ENCODE measurements around the gene KCNS1. TPM values are rescaled to one million over a fixed set of nuclear protein-coding genes. Genes with fewer than 3 reads are reported as not detected.

The KCNS1 gene
- total and polyA plus RNA-seq, 2 donors (not counting 1 experiment from before 2014, with no cell fraction given): 0.33 to 0.50 TPM

- peak; percentile 9 to 90 for DNase-seq (ENCODE audit: low read depth in 2 of 2)
- peaks cover under 1% of the 10 kb centered on the region for H3K27me3 ChIP-seq (ENCODE audit: control insufficient read depth, insufficient read depth, low read length)
- no peaks in the 10 kb centered on the region for H3K79me2 ChIP-seq (ENCODE audit: control insufficient read depth, insufficient read depth, low read length)
- no peaks in the 10 kb centered on the region for H3K4me1 ChIP-seq (ENCODE audit: control insufficient read depth, extremely low read depth, insufficient read depth, low read length)
- H3K27ac ChIP-seq (ENCODE audit: insufficient read depth, low read length): no peak overlapping the region
- TF ChIP-seq CTCF (conservative IDR thresholded peaks at IDR 0.05 in 1 of 2, IDR thresholded peaks at IDR 0.05 in 1 of 2; ENCODE audit: low read depth in 1 of 2, low read length in 2 of 2): no peak
- no peak for TF ChIP-seq EZH2 (IDR thresholded peaks at IDR 0.05; ENCODE audit: low read length, missing control alignments)
- no peaks in the 10 kb centered on the region for H3K9me3 ChIP-seq (ENCODE audit: control insufficient read depth, insufficient read depth, low read depth, low read length)
- no peaks in the 10 kb centered on the region for H4K20me1 ChIP-seq (ENCODE audit: control insufficient read depth, extremely low read depth, insufficient read depth, low read length)
- H3K4me3 ChIP-seq (replicated peaks in 1 of 4; ENCODE audit: control extremely low read depth in 1 of 4, insufficient read depth in 1 of 4, low read depth in 3 of 4, low read length in 4 of 4): no peak overlapping the region
- H3K36me3 ChIP-seq (ENCODE audit: control insufficient read depth, insufficient read depth, low read length): no peaks in the 10 kb centered on the region
- no peak overlapping the region for H3K4me2 ChIP-seq (ENCODE audit: extremely low read depth, insufficient read depth, low read length)
- no peak overlapping the region for H3K9ac ChIP-seq (ENCODE audit: insufficient read depth, low read length)
- H2AFZ ChIP-seq (ENCODE audit: low read length): no peak overlapping the region
Observed at GRCh38 chr20:45104786-45105185, 3.9 kb upstream of the KCNS1 start.

- no peaks in the 10 kb centered on the region for H3K79me2 ChIP-seq (ENCODE audit: control insufficient read depth, insufficient read depth, low read length)
- H3K27ac ChIP-seq (ENCODE audit: insufficient read depth, low read length): no peak overlapping the region
- H3K4me3 ChIP-seq (replicated peaks in 1 of 4; ENCODE audit: control extremely low read depth in 1 of 4, insufficient read depth in 1 of 4, low read depth in 3 of 4, low read length in 4 of 4): no peak overlapping the region
- no peaks in the 10 kb centered on the region for H4K20me1 ChIP-seq (ENCODE audit: control insufficient read depth, extremely low read depth, insufficient read depth, low read length)
- TF ChIP-seq CTCF (conservative IDR thresholded peaks at IDR 0.05 in 1 of 2, IDR thresholded peaks at IDR 0.05 in 1 of 2; ENCODE audit: low read depth in 1 of 2, low read length in 2 of 2) (no peak), EZH2 (IDR thresholded peaks at IDR 0.05; ENCODE audit: low read length, missing control alignments) (no peak)
- H3K9me3 ChIP-seq (ENCODE audit: control insufficient read depth, insufficient read depth, low read depth, low read length): no peaks in the 10 kb centered on the region
- H3K36me3 ChIP-seq (ENCODE audit: control insufficient read depth, insufficient read depth, low read length): no peaks in the 10 kb centered on the region
- no peak overlapping the region for H2AFZ ChIP-seq (ENCODE audit: low read length)
- H3K4me2 ChIP-seq (ENCODE audit: extremely low read depth, insufficient read depth, low read length): no peak overlapping the region
- H3K27me3 ChIP-seq (ENCODE audit: control insufficient read depth, insufficient read depth, low read length): peaks cover 8% of the 10 kb centered on the region
- no peak for DNase-seq (ENCODE audit: low read depth in 2 of 2)
- H3K9ac ChIP-seq (ENCODE audit: insufficient read depth, low read length): no peak overlapping the region
- no peaks in the 10 kb centered on the region for H3K4me1 ChIP-seq (ENCODE audit: control insufficient read depth, extremely low read depth, insufficient read depth, low read length)
Observed at GRCh38 chr20:45103072-45103471, 2.1 kb upstream of the KCNS1 start.

- no peak for DNase-seq (ENCODE audit: low read depth in 2 of 2)
- Histone ChIP-seq H3K9me3 (ENCODE audit: control insufficient read depth, insufficient read depth, low read depth, low read length) (no peaks in the 10 kb centered on the region), H3K27me3 (ENCODE audit: control insufficient read depth, insufficient read depth, low read length) (peaks cover 11% of the 10 kb centered on the region)
Observed at GRCh38 chr20:45101333-45101850, 465 bp upstream of the KCNS1 start.

More at GRCh38 chr20:45101333-45101850, 465 bp upstream of the KCNS1 start:
- H4K20me1 ChIP-seq (ENCODE audit: control insufficient read depth, extremely low read depth, insufficient read depth, low read length): no peaks in the 10 kb centered on the region
- no peak overlapping the region for H3K27ac ChIP-seq (ENCODE audit: insufficient read depth, low read length)
- H3K4me2 ChIP-seq (ENCODE audit: extremely low read depth, insufficient read depth, low read length): no peak overlapping the region
- H3K4me1 ChIP-seq (ENCODE audit: control insufficient read depth, extremely low read depth, insufficient read depth, low read length): no peaks in the 10 kb centered on the region
- H3K9ac ChIP-seq (ENCODE audit: insufficient read depth, low read length): no peak overlapping the region
- no peaks in the 10 kb centered on the region for H3K36me3 ChIP-seq (ENCODE audit: control insufficient read depth, insufficient read depth, low read length)
- TF ChIP-seq CTCF (conservative IDR thresholded peaks at IDR 0.05 in 1 of 2, IDR thresholded peaks at IDR 0.05 in 1 of 2; ENCODE audit: low read depth in 1 of 2, low read length in 2 of 2) (no peak), EZH2 (IDR thresholded peaks at IDR 0.05; ENCODE audit: low read length, missing control alignments) (no peak)
- H2AFZ ChIP-seq (ENCODE audit: low read length): peak overlapping the region; percentile 2
- H3K79me2 ChIP-seq (ENCODE audit: control insufficient read depth, insufficient read depth, low read length): no peaks in the 10 kb centered on the region
- H3K4me3 ChIP-seq (replicated peaks in 1 of 4; ENCODE audit: control extremely low read depth in 1 of 4, insufficient read depth in 1 of 4, low read depth in 3 of 4, low read length in 4 of 4): no peak overlapping the region

All from fibroblast of lung (primary cell).